Vagina (tissue), 2 donors: ENCODE measurements around the gene PDCD4. TPM values are rescaled to one million over a fixed set of nuclear protein-coding genes. Genes with fewer than 3 reads are reported as not detected.

Experiments used
- DNase-seq, 2 donors: peaks; one replicate each; pipeline ENCODE4 v3.0.0-alpha.2; 2017; ENCODE audit errors: extremely low spot score in 2 of 2
- H3K27ac ChIP-seq: fragments of 200-600 bp; sonication (generic); one replicate; pipeline ENCODE4 v1.5.1; 2019
- H3K27me3 ChIP-seq: fragments of 200-600 bp; sonication (generic); one replicate; pipeline ENCODE4 v1.5.1; 2019
- H3K36me3 ChIP-seq, 2 donors: fragments of 200-600 bp; sonication (generic); one replicate each; pipeline ENCODE4 v1.5.1; 2017 to 2019
- H3K4me1 ChIP-seq: fragments of 200-600 bp; sonication (generic); one replicate; pipeline ENCODE4 v1.5.1; 2019
- H3K4me3 ChIP-seq, 2 donors: fragments of 200-600 bp; sonication (generic); 1 replicate in 1 of 2; 2 replicates in 1 of 2; pipeline ENCODE4 v1.5.1; 2016 to 2019
- H3K9me3 ChIP-seq: fragments of 200-600 bp; sonication (generic); one replicate; pipeline ENCODE4 v1.5.1; 2019
- POLR2A ChIP-seq, 2 donors: fragments of 450-650 bp; IDR thresholded peaks; one replicate each; pipeline ENCODE4 v1.6.1; 2017; ENCODE audit warnings: antibody characterized with exemption in 2 of 2, mild to moderate bottlenecking in 2 of 2, moderate library complexity in 2 of 2
- POLR2AphosphoS5 ChIP-seq, 2 donors: sonication (generic); formaldehyde crosslinking; IDR thresholded peaks; one replicate each; pipeline ENCODE4 v1.9.0; 2017; ENCODE audit warnings: antibody characterized with exemption in 2 of 2, mild to moderate bottlenecking in 2 of 2, low read depth in 1 of 2; ENCODE audit not compliant: insufficient read depth in 1 of 2
- intact Hi-C: fragments of 100-400 bp; cut with DNase I; formaldehyde crosslinking; loops from one replicate; pipeline ENCODE4 v1.15.1; 2023
- total RNA-seq: library from RNA; depleted of rRNA; stranded (reverse); fragments of >200 nt; gene quantifications from one replicate; pipeline ENCODE4 v1.2.3, GENCODE V29; 2016
- TF ChIP-seq, protein P1 (sequence below), 3 experiments: fragments of 450-650 bp in 2 of 3; fragments of 200-600 bp in 1 of 3; sonication (generic) in 1 of 3; IDR thresholded peaks; one replicate each; pipeline ENCODE4 v1.5.1; 2017 to 2019; ENCODE audit warnings: antibody characterized with exemption in 3 of 3, mild to moderate bottlenecking in 2 of 3, moderate library complexity in 2 of 3

PDCD4 gene
- total RNA-seq, result 110 TPM

DNA sequence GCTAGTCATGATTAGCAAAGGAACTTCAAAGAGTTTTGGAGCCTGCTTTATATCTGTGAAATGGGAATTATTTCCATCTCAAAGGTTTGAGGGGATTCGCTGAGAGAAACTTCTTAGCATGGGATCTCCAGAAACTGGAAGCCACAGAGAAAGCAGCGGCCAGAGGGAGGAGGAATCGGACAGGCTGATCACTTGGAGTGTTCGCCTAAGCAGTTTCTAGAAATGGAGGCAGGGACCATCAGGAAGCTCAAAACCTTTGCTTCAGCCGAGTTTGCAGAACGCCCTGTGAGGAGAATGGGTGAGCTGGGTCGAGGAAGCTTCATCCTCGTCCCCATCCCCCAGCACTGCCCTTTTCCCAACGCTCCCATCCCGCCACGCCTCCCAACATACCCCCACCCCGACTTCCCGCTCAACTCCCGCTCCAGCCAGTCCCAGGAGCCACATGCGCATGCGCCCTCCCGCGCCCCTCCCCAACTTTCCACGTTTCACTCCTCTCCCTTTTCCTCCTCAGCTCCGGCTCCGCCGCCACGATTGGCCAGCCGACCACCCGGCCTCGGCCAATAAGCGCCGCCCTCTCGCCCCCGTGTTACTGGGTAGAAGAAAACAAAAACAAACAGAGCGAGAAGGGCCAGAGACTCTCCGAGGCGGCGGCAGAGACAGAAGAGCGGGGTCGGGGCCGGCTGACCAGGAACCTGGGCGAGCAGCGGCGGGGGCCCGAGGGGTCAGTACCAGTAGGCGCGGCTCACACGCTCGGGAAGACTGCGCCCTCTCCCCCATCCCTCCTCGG, at the start of gene PDCD4:
PDCD4 (plus strand) TSS at position 631 of the 787 bp plus-strand sequence. CDS start 4,100 bp downstream, outside the sequence.
- Histone ChIP-seq H3K36me3 (peaks cover 0 to 6% of the 10 kb centered on the region in 2 donors), H3K4me1 (peaks cover 60% of the 10 kb centered on the region), H3K4me3 (peak within 1 kb of the TSS; percentile 75 to 95), H3K27ac (peak within 1 kb of the TSS; percentile 100), H3K27me3 (no peaks in the 10 kb centered on the region), H3K9me3 (no peaks in the 10 kb centered on the region)
- DNase-seq, result peak in 1 of 2 donors; percentile 99
- intact Hi-C loops, result loop anchor here (10.0 kb wide), 1 partner anchor 47 kb away; no protein-coding TSS in a partner anchor
- TF ChIP-seq POLR2A (IDR thresholded peaks at IDR 0.05) (peak; percentile 5 to 82), POLR2AphosphoS5 (IDR thresholded peaks at IDR 0.05; ENCODE audit: insufficient read depth in 1 of 2, low read depth in 1 of 2) (peak; percentile 93 to 97)
- TF ChIP-seq, protein P1, sequence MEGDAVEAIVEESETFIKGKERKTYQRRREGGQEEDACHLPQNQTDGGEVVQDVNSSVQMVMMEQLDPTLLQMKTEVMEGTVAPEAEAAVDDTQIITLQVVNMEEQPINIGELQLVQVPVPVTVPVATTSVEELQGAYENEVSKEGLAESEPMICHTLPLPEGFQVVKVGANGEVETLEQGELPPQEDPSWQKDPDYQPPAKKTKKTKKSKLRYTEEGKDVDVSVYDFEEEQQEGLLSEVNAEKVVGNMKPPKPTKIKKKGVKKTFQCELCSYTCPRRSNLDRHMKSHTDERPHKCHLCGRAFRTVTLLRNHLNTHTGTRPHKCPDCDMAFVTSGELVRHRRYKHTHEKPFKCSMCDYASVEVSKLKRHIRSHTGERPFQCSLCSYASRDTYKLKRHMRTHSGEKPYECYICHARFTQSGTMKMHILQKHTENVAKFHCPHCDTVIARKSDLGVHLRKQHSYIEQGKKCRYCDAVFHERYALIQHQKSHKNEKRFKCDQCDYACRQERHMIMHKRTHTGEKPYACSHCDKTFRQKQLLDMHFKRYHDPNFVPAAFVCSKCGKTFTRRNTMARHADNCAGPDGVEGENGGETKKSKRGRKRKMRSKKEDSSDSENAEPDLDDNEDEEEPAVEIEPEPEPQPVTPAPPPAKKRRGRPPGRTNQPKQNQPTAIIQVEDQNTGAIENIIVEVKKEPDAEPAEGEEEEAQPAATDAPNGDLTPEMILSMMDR (IDR thresholded peaks at IDR 0.05), result no peak

DNA sequence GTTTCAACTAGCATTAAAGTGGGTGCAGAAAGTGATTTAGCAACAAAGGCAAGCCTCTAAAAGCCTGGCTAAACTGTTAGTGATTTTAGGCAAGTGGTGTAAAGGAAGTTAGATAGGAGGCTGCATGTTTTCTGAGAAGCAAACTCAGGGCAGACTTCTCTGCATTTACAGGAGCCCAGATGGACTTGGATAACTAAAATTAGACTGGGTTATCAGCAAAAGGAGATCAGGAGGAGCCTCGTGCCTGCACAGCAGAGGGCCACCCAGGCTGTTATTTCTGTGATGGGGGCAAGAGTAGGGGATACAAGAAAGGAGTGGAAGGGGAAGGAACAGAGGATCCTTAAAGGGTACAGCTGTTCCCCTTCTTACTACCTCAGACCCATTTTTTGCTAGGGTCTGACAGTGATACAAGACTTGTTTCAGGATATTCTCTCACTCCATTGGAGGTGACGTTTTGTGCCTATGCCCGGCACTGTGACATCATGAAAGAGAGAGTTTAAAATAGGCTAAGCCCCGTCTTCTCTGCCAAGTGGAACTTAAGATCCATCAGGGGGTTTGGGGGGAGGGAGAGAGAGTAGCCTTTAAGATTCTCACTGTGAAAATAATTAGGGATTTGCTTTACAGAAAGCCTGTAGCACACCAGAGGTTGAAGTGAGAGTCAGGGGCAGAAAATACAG, 49.6 kb upstream of the PDCD4 start:
- no peaks in the 10 kb centered on the region for H3K27me3 ChIP-seq
- DNase-seq, result no peak

DNA sequence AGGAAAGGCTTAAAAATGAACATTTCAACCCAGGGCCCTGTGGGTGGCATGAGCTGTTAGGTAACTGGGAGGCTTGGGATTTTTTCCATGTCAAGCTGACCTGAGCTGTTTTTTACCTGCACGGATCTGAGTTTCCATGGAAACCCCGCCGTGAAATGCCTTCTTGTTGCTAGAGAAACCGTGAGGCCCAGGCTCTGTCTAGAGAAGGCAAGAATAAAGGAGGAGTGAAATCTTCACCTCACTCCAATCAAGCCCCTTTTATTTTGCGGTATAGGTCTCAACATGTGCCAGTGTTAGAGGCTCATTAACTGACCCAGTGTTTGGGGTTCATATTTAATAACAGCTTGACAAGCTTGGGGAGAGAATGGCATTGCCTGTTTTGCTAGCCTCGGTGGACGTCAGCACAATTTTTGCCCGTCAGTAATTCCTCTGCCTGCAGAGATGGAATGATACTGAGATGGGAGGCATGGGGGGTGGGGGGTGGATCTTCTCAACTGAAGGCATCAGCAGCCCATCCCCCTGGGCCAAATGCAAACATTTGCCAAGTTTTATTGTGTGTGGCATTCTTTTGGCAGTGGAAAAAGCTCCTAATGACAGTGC, 48.9 kb upstream of the PDCD4 start:
- intact Hi-C loops, result loop anchor here (10.0 kb wide), 1 partner anchor 52 kb away; the partner anchor contains the start of gene PDCD4
- H3K9me3 ChIP-seq, result no peaks in the 10 kb centered on the region
- no peak for DNase-seq
- peak overlapping the region; percentile 87 for H3K27ac ChIP-seq
- no peak overlapping the region for H3K4me3 ChIP-seq
- no peaks in the 10 kb centered on the region for H3K27me3 ChIP-seq
- H3K36me3 ChIP-seq, result no peaks in the 10 kb centered on the region
- TF ChIP-seq POLR2A (IDR thresholded peaks at IDR 0.05), result no peak
- TF ChIP-seq POLR2AphosphoS5 (IDR thresholded peaks at IDR 0.05; ENCODE audit: insufficient read depth in 1 of 2, low read depth in 1 of 2), result no peak
- TF ChIP-seq, protein P1 (IDR thresholded peaks at IDR 0.05), result no peak
- H3K4me1 ChIP-seq, result peaks cover 85% of the 10 kb centered on the region

More for the DNA sequence above, 49.6 kb upstream of the PDCD4 start:
- no peaks in the 10 kb centered on the region for H3K36me3 ChIP-seq
- peak overlapping the region; percentile 87 for H3K27ac ChIP-seq
- no peaks in the 10 kb centered on the region for H3K9me3 ChIP-seq
- H3K4me1 ChIP-seq, result peaks cover 82% of the 10 kb centered on the region
- intact Hi-C loops, result loop anchor here (10.0 kb wide), 1 partner anchor 53 kb away; the partner anchor contains the start of gene PDCD4
- TF ChIP-seq, protein P1 (IDR thresholded peaks at IDR 0.05), result no peak
- TF ChIP-seq POLR2AphosphoS5 (IDR thresholded peaks at IDR 0.05; ENCODE audit: insufficient read depth in 1 of 2, low read depth in 1 of 2) (no peak), POLR2A (IDR thresholded peaks at IDR 0.05) (no peak)
- H3K4me3 ChIP-seq, result no peak overlapping the region

DNA sequence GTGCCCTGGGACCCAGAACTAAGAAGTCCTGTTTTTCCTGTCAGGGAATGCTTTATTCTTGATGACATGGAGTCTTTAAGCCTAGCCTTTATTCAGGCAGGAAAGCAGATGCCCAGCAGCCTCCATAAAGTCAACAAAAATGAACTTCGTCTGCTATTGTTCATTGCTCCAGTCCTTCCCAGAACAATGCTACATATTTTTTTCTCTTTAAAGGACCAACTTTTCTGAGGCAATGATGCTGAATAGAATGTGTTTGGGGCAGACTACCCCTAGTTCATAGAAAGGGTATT, 47.6 kb upstream of the PDCD4 start:
- Histone ChIP-seq H3K9me3 (no peaks in the 10 kb centered on the region), H3K4me1 (peaks cover 87% of the 10 kb centered on the region), H3K4me3 (no peak overlapping the region), H3K36me3 (no peaks in the 10 kb centered on the region), H3K27ac (peak overlapping the region; percentile 48), H3K27me3 (no peaks in the 10 kb centered on the region)
- no peak for DNase-seq
- no peak for TF ChIP-seq POLR2A (IDR thresholded peaks at IDR 0.05)
- TF ChIP-seq POLR2AphosphoS5 (IDR thresholded peaks at IDR 0.05; ENCODE audit: insufficient read depth in 1 of 2, low read depth in 1 of 2), result no peak
- TF ChIP-seq, protein P1 (IDR thresholded peaks at IDR 0.05), result no peak
- intact Hi-C loops, result loop anchor here (10.0 kb wide), 1 partner anchor 51 kb away; the partner anchor contains the start of gene PDCD4
